TTC549 (cell line): ENCODE measurements around the gene TMPRSS15.

Experiments
- FAIRE-seq: peaks from 2 replicates; lab custom pipeline; 2012; peaks lifted over from hg19 to GRCh38; lab: Jason Lieb, UNC

TMPRSS15 gene

DNA sequence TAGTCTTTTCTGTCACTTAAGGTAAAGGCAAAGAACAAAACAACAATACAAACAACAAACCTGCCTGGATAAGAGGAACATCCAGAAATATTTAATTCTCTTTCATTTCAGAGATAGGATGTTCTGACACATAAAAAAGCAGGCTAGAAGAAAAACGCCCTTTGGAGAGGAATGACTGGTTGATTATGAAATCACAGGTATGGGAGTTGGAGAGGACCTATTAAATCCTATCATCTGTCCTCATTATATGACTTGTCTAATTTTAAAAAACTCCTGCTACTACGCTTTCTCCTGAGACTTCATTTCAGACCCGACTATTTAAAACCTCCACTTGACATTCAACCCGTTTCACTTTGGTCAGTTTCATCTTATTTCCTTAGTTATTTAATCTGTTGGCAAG lies 54.1 kb downstream of the TMPRSS15 start:
- FAIRE-seq = no peak

GRCh38 chr21:18340387-18340942 lies 63.1 kb downstream of the TMPRSS15 start:
- FAIRE-seq = no peak

DNA sequence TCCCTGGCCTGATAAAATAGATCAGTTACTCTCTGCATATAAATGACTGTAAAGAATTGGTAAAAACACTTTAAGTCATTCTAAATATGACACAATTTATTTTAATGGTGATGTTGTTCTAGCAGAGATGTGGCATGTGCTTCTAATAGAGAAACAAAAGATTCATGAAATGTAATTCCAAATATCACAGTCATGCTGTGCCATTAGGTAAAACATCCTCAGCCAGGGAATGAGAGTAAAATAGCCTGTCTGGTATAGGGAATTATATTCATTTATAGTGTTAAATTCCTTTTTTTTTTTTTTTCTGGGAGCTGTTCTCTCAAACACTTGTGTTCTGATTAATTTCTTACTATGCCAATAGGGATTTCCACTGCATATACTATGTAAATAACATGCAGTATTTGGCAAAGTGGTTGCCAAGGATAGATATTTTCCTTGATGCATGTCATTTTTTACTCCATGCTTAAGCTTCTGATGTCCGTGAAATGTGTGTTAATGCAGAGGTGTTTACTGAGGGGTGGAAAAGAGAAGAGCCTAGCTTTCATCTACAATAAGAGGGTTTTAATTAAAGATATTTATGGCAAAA lies 67.8 kb downstream of the TMPRSS15 start:
- FAIRE-seq = no peak

DNA sequence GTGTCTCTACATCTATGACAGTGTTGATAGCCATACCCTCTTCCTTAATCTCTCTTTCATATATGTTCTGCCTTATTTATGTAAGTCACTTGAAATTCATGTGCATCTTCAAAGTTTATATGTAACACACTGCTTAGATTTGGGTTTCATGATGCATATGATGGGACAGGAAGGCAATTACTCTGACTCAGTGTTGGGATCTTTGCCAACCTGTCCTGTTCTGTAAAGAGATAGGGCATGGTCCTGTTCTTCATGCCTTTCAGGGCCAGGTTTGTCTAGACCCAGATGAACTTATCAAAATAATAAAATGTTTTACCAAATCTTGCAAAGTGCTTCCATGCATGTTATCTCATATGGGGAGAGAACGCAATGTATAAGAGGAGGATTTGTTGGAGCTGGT lies 69.5 kb downstream of the TMPRSS15 start:
- FAIRE-seq = no peak

DNA sequence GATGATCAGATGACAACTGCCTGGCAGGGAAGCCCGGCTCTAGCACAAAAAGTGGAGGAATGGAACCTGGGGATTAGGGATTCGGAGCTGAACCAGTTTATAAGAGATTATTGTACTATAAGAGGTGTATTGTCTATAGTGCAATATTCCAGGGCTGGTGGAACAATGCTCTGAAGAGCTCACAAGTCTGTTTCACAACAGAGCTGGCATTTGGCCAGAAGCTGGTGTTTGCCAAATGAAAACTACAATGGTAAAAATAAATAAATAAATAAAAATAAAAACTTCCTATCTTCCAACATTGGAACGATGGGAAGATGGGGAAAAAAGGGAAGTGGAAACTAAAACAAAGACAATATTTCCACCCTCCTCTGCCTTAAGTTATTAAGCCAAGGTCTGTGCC lies 85.4 kb downstream of the TMPRSS15 start:
- no peak for FAIRE-seq

GRCh38 chr21:18298228-18298627 lies 105.4 kb downstream of the TMPRSS15 start:
- no peak for FAIRE-seq

DNA sequence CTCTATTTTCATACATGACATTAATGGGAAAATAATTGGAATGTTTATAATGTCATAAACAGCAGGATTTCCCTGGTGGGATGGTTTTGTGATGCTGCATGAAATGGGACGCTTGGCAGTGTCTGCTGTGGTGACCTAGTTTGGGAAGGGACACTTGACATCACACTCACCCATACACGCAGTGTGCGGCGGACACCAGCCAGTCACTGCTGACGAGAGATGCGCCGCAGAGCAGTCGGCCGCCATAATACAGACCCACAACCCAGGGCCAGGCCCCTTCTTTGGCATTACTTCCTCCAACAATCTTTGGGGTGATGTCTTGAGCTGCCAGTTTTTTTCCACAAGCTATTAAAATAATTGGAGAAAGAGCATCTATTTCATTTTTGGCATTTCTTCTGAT lies 109.5 kb downstream of the TMPRSS15 start:
- no peak for FAIRE-seq

- FAIRE-seq = no peak
These were observed 113.7 kb downstream of the TMPRSS15 start for GRCh38 chr21:18289876-18290275.

DNA sequence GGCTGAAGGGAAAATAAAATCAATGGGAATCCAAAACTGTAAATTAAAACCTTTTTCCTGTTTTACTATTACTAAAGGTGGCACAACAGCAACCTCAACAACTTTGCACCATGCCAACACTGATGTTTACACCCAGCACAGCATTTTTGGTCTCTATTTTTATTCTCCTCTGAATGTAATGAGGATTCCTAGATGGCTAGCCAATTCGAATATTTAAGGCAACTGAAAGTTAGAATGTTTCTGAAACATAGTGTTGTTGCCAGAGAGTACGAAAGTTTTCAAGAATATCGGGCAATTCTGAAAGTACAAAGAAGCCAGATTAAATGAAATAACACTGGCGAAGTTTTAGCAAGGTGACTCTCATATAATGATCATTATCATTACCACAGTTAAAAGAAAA lies 118.2 kb downstream of the TMPRSS15 start:
- FAIRE-seq = no peak

DNA sequence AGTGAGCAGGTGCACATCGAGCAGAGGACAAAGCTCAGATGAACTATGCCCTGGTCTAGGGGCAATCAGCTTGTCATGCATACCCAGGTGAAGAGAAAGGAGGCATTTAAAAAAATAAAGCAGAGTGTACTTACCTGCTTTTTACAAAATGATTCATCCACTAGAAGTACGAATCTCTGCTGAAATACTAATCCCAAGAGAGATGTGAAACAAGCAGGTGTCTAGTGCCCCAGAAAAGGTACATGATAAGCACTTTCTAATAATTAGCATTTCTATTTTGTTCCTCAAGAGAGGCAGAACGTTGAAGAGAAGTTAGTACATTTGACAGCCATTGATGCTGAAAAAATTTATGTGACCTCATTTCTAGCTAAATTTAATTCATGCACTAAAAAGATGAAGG lies 127.8 kb downstream of the TMPRSS15 start:
- FAIRE-seq = no peak

- no peak for FAIRE-seq
These were observed 129.2 kb downstream of the TMPRSS15 start for GRCh38 chr21:18274370-18274769.

DNA sequence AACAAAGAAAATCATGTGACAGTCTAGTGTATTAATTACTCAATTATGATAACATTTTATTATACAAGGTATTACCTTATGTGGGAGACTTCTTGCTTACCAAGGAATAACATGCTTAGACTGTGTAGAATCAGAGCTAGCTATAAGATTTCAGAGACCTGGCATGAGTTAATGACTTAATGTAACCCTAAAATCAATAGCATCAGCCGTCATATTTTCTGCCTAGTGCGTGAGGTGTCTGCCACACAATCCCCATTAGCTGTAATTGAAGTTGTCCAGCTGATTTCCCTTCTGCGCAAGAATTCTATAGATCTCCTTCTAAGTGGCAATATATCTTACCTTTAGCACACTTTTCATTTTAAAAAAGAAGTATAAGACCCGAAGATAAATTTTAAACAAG lies 130.2 kb downstream of the TMPRSS15 start:
- FAIRE-seq = no peak

DNA sequence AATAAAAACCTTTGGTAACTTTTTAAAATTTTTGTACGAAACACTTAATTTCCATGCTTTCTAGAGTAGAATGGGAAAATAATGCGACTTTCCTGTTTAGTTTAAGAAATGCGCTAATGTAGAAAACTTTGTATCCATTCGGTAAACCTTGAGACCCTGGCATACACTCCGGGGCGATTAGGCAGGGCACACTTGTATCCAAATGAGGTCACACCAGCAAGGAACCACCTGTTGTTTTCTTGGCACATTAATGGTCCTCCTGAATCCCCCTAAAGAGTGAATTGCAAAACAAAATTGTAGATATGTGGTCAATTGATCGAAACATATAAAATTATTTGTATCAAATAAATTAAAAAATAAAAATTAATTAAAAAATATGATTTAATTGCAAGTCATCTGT lies 133.7 kb downstream of the TMPRSS15 start:
- FAIRE-seq = no peak

DNA sequence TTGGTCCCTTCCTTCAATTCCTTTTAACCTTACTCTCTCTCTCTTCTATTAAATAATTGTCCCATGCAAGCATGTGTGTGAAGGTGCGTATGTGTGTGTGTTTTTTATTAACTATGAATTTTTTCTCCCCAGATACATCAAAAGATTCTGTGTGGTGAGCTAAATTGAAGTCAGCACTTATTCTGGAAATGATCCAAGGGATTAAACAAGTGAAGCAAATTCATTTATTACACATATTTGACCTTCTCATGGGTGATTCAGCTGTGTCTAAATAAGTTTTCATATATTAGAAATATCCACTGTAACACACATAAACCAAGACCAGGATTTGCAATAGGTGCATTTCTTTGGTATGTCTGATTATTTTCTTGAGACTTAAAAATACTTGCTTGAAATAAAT lies 134.7 kb downstream of the TMPRSS15 start:
- FAIRE-seq = no peak

- no peak for FAIRE-seq
These were observed 136.1 kb downstream of the TMPRSS15 start for GRCh38 chr21:18267496-18267895.

DNA sequence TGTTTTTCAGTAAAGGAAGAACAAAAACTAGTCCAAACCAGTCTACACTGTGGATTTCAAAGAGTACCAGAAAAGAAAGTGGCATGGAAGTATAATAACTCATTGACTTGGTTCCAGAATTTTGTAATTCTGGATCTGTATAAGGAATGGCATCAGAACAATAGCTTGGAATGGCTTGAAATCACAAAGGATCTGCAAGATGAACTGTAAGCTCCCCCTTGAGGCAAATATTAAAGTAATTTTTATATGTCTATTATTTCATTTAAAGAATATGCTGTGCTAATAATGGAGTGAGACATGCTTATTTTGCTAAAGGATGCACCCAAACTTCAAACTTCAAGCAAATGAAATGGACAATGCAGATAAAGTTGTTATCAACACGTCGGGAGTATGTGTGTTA lies 137.6 kb downstream of the TMPRSS15 start:
- FAIRE-seq = no peak

GRCh38 chr21:18253799-18254198 lies 149.8 kb downstream of the TMPRSS15 start:
- FAIRE-seq = no peak

DNA sequence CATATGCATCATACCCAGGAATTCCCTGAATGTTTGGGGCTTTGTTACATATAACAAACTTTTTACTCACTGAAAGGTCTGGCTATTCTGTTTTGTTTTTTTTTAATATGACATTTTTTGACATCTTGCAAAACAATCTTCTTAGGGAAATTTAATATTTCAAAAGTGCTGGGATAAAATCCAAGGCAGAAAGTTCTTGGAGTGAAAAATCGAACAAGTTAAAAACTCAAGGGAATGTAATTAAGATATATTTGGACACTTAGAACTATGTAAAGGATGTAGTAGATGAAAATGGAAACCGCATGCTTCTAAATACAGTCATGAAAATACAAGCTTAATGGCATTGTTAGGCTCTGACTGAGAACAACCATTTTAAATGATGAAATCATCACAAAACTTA lies 150.4 kb downstream of the TMPRSS15 start:
- FAIRE-seq = no peak

GRCh38 chr21:18252680-18253079 lies 150.9 kb downstream of the TMPRSS15 start:
- no peak for FAIRE-seq

- FAIRE-seq = no peak
These were observed 151.3 kb downstream of the TMPRSS15 start for GRCh38 chr21:18252256-18252655.

DNA sequence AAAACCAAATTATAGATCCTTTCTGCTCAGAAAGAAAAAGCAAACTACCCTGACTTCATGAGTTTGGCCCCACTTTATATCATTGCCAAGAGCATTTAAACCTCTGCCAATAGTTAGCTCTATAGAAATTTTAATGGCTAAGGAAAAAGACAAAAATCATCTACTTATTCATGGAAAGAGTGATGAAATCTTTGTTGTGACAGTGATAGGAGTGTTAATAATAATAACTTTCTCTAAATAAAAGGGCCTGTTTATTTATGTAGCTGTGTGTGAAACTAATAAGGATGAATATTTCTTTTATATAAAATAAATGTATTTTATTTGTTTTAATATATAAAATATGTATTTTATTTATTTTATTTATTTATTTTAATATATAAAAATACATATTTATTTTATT lies 152.5 kb downstream of the TMPRSS15 start:
- no peak for FAIRE-seq

- FAIRE-seq = no peak
These were observed 153.9 kb downstream of the TMPRSS15 start for GRCh38 chr21:18249672-18250071.

- FAIRE-seq = no peak
These were observed 155.4 kb downstream of the TMPRSS15 start for GRCh38 chr21:18248171-18248570.

- no peak for FAIRE-seq
These were observed 158.1 kb downstream of the TMPRSS15 start for GRCh38 chr21:18245464-18245967.
